GM19397 (cell line): ENCODE results near the gene LZIC.
A peak's percentile ranks its signal among the peaks of the same experiment; 100 is the strongest.

Experiments
- ATAC-seq: cut with Tn5 transposase; IDR thresholded peaks from one replicate; pipeline ENCODE4 v1.9.1; 2021; ENCODE audit warnings: mild to moderate bottlenecking, moderate library complexity; ENCODE audit not compliant: unreplicated experiment

The LZIC gene

DNA sequence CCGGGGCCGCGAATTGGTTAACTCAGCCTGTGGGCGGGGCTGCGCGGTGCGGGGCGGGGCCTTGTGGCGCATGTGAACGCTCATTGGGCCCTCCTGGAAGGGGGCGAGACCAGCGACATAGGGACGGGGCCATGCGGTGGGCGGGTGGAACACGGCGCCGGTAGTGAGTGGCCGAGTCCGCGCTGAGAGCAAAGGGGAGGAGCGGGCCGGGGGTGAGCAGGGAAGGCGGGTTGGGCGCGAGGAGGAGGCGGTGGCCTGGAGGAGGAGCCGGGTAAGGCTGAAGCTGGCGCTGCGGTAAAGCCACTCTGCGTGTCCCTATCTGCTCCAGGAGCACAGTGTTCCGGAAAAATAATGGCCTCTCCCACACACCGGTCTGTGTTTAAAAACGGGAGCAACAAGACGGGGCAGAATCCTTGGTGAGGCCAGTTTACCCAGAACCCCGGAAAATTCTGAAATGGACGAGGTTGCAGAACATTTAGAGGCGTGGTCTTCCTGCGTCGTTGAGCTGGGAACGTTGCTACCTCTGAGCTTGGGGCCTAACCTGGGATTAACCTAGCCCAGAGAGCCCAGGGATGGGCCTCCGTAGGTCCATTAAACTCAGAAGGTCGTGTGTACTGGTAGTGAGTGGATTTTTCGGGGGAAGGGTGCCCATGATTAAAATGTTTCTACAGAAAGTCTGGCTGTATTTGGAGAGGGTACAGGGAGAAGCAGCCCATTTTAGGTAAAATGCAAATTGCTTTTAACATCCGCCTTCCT, 32.6 kb downstream of the LZIC start:
- peak; percentile 93 for ATAC-seq

DNA sequence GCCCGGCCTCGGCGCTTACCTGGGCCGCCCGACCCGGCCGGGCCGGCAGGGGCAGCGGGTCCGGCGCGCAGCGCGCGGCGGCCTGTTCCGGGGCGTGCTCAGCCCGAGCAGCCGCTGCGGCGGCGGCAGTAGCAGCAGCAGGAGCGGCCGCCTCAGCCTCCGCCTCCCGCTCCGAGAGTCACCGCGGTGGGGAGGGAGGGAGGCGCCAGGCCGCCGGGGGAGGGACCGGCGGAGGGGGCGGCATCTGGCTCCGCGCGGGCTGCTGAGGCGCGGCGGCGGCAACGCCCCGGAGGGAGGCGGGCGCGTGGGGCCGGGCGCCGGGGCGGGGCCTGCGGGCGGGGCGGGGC, 33.1 kb downstream of the LZIC start, which contains the start of gene CTNNBIP1:
Gene CTNNBIP1, minus strand, starts transcription at position 194 of the 347 bp plus-strand sequence. CDS start 38,205 bp downstream, outside the sequence.
- ATAC-seq = peak; percentile 80

DNA sequence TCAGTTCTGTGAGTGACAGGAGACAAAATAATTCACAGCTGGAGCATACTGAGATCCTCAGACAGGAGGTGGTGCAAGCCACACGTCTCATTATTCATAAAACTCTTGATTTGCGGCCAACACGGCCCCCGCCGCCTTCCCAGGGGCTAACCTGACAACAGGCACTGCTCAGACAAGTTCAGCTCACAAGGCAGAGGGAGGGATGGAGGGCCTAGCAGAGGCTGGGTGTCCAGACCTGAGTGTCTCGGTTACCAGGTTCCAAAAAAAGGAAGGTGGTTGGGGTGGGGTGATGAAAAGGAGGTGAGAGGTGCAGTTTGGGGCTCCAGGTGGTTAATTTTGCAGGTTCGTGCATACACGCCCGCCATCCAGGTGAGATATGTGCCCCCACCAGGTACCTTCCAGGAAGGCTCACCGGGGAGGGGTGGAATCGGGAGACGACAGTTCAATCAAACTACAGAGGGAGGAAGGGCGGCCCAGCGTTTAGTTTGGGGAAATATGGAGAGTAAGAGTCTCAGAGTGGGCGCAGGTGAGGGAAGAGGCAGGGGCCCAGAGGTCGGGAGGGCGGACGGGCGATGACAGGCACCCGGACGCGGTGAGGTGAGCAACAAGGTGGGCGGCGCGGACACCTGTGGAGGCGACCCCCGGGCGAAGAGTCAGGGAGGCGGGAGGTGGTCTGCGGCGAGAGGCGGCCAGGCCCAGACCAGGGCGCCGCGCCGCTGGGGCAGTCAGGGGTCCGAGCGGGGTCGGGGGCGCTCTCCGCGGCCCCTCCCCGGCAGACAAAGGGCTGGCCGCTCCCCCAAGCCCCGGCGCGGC, 33.8 kb downstream of the LZIC start:
- peak; percentile 3 for ATAC-seq

DNA sequence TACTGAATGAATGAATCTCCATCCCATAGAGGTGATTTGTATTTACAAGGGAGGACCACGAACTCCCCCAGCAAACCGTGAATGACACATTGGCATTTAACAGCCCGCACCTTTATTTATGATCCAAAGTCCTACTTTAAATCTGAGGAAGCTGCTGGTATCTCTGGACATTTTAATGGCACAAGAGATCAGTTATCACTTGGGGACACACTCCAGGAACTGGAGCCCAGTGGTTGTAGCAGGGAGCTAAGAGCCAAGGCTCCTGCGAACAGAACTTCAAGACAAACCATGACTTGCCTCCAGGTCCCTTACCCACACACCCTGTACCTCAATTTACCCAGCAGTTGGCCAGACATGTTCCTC, 34.3 kb downstream of the LZIC start:
- ATAC-seq = no peak

DNA sequence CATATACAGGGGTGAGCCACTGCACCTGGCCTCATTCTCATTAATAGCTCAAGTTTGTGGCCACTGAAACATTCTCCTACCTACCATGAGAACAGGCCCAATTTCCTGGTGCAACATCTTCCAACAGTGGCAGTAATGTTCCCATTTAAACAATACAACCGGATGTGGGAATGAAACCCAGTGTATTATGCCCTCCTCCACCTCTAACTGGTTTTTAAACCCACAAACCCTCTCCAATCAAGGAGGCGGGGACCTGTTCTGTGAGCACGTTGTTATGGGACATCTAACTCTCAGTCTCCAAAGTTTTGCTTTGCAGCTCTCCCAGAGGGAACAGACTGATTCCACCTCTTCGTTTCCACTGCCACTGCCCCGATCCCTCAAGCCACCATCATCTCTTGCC, 35.8 kb downstream of the LZIC start:
- no peak for ATAC-seq

DNA sequence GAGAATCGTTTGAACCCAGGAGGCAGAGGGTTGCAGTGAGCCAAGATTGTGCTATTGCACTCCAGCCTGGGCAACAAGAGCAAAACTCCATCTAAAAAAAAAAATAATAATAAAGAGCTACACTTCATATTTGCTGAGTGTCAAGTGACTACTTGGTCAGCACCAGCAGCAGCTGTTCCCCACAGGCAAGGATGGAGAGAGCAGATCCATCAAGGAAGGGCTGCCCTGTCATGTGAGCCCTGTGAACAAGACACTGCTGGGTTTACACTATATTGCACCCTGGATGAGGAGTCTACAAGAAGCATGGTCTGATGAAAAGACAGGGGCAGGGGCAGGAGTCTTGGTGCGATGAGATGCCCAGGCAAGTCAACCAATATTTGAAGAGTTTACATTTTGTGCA, 36.7 kb downstream of the LZIC start:
- no peak for ATAC-seq

DNA sequence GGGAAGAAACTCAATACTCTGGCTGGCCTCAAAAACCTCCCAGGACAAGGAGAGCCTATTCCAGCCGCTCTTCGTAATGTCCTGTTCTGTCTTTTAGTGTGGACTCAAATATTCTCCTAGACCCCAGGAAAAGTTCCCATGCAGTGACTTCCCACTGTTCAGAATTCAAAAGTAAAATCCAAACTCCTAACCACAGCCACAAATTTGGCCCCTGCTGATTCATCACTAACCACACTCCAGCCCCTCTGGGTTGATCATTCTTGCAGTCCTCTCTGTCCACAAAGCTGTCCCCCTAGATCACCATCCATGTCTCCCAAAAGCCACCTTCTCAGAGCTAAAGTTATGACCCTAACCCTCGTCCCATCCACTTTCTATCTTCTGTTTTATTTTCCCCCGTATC, 38.2 kb downstream of the LZIC start:
- no peak for ATAC-seq

DNA sequence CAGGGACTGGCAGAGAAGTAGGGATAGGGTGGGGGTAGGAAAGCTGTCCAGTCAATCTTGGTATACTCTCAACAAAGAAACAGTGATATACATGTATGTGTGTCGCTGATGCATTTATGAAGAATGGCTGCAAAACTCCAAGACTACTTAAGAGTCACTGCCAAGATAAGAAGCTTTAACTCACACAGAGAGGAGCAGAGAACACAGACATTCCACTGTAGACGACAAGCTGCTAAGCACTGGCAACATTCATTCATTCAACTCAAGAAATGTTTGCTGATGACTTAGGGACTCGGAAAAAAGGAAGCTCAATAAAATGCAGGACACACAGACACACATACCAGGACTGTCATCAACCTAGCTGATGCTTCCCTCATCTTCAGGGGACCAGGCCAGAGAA, 38.6 kb downstream of the LZIC start:
- ATAC-seq = no peak

DNA sequence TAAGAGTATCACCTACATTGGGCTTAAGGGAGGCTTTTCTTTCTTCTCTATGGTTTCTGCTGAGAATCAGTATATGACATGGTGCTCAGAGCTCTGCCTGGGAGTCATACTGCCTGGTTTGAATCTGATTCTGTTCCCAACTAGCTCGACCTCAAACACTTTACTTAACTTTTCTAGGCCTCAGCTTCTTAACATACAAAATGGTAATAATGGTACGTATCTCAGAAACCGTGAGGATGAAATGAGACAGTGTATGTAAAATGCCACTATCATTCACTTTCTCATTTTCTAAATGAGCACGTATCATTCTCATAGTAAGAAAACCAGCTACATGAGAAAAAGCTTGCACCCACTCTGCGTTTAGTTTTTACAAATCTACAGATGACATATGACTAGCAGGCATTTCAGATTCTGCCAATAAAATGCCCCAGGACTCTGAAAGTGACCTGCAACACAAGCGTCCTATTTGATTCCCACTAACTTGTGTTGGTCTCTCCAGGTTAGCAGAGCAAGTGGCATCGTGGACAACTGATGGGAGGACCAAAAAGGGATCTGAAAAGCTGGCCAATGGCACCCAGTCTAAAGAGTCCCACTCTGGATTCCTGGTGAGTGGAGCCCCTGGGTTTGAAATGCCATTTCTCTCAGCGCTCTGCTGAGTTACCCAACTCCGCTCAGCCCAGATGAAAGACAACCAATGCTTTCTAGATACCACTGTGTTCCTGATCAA, 39.2 kb downstream of the LZIC start:
- no peak for ATAC-seq

DNA sequence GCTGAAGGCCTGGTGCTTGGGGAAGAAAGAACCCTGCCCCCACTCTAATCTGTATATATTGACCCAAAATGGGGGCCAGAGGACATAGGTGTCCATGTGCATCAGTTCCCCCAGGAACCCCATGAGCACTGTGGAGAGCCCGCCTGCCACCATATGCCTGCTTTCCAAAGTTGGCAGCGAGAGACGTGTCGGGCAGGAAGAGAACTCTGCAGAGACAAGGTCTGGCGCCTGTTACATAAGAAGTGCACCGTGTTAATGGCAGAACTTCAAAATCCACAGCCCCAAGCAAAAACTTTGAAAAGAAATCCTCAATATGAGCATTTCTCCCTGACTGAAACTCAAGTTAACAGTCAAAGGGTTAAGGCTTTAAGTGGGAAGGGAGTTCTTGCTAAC, 41.1 kb downstream of the LZIC start:
- no peak for ATAC-seq

DNA sequence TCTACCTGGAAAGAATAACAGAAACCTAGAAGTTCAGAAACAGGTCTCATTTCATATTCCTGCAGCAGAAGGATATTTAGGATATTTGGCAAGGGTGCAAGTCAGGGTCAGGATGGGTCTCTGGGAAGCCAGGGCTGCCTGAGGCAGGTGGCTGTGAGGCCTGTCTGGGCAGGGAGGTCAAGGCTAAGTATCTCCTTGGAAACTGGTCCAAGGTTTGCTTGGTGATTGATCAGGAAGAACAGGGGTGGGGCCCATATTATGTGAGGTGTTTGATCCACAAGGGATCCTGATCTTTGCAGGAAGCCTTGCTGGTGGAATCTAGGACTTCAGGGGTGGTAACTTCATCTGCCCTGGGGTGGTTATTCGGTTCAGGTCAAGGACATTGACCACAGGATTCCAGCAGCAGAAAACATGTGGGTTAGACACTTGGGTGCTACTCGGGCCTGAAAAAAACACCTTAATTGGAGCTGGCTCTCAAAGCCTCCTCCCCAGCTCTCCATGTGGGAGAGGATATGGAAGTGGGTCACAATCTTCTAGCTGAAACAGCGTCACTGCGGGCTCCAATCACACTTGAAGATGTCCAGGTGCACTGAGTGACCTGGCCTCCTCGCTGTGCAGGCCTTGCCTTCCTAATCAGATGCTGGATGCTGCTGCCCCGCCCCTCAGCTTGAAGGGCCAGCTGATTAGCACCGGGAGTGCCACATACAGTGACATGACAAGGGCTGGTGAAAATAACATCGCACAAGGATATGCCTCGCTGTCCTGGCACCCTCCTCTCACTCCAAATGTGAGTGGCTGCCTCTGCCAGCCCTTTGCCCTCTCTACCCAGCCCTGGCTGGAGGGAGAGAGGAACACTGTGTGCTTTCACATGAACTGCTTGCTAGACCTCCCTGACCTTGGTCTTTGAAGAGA, 41.8 kb downstream of the LZIC start:
- no peak for ATAC-seq

DNA sequence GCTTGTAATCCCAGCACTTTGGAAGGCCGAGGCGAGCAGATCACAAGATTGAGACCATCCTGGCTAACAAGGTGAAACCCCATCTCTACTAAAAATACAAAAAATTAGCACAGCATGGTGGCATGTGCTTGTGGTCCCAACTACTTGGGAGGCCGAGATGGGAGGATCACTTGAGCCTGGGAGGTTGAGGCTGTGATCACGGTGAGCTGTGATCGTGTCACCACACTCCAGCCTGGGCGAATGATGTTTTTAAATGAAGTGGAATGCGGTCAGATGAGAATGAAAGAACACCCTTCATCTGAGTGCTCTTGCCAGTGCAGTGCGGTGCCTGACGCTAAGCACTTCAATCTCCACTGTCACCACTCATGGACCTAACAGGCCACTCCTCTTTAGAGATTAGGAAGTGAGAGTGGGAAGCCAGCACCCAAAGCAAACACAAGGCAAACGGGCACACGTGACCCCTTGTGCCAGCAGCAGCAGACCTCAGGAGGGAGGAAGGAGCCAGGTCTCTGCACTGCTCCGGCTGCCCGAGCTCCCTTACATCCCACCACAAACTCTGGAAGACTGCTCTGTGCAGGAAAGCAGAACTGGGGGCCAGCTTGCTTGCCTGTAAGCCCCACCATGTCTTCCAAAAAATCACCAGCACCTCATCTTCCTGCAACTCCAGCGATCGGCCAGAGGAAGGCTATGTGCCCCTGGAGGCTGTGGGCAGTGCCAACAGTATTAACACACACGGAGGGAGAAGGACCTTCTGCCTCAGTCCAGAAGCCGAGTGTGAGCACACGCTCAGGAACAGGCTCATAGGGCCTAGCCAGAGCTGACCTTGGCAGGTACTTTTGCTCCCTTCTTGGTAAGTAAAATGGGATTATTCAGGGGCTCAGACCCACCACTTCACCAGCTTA, 42.8 kb downstream of the LZIC start:
- ATAC-seq = no peak

DNA sequence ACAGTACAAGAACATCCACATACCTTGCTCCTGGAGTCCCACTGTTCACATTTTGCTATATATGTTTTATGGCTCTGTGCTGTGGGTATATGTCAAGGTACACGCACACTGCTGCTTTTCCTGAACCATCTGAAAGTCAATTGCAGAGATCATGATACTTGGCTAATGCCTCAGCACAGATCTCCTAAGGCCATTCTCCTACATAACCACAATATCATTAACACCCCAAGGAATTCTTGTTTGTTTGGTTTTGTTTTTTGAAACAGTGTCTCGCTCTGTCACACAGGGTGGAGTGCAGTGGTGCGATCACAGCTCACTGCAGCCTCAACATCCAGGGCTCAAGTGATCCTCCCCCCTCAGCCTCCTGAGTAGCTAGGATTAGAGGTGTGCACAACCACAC, 49.1 kb downstream of the LZIC start:
- ATAC-seq = no peak

DNA sequence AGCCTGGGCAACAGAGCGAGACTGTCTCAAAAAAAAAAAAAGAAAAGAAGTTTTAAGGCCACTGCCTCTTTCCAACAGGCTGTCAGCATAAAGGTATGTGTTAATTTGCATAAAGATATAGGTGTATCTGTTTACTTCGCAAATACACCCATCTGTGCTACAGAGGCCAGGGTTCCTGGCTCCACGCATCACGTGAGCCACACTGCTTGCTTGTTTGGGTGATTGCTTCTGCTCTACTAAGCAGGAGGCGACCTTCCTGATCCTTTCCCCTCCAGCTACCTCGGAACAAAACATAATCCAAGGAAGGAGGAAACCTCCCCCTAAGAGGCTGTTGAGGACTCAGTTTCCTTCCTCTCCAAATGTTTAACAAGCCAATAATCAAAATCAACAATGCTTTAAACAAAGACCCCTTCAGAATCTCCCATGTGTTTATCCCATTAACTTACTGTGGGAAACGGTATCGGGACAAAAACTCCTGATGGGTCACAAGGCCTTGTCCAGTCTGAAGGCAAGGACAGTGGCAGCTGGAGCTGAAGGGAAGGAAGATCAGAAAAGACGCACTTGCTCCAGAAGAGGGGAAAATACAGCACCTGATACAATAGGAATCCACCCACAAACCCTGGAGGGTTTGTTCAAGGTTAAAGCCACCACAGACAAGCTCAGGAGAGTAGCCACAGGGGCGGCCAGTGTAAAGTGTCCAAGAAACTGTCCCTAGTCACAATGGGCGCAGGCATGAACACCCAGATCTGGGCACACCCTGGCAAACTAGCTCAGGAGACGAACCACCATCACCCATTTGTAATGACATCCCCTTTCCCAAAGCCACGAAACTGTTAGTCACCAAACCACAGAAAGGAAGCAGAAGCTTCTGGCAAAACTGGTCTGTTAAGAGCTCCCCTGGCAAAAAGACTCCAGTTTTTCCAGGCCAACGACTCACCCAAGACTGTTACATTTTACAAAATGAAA, 50.3 kb downstream of the LZIC start:
- ATAC-seq = no peak

DNA sequence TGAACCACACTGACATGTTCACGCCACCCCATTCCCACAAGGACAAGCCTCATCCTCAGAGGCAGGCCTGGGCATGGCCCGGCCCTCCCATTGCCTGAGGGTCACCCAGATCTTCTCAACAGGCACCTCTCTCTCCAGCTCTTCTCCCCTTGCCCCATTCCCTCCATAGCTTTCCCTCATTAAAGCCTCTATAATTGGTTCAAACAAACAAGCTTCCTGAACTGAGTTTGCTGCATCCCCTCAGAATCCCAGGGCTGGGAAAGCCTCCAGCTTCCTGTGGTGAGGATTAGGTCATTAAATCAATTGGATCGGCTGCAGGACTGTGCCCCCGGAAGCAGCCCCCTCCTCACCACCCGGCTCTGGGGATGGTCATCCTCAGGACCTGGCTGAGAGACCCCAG, 52.0 kb downstream of the LZIC start:
- ATAC-seq = no peak

DNA sequence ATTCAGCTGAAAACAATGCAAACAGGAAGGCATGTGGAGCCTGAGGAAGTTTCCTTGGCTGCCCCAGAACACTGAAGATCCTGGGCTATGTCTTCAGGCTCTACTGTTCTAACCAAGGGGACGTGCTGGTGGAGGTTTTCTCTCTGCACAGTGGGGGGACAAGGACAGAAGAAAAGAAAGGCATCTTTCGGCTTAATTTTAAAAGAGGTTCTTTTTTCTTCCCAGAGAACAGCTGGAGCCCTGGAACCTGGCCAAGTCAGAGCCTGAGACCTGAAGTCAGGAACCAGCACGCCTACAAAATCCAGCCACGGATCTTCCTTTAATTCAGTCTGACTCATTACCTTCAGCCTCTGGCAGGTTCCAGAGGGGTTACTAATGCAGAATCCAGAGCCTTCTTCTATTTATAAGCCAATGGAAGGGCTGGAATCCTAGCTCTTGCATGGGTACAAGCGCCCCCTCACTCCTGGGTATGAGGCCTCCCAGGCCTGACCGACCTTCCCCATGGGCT, 52.9 kb downstream of the LZIC start:
- no peak for ATAC-seq

DNA sequence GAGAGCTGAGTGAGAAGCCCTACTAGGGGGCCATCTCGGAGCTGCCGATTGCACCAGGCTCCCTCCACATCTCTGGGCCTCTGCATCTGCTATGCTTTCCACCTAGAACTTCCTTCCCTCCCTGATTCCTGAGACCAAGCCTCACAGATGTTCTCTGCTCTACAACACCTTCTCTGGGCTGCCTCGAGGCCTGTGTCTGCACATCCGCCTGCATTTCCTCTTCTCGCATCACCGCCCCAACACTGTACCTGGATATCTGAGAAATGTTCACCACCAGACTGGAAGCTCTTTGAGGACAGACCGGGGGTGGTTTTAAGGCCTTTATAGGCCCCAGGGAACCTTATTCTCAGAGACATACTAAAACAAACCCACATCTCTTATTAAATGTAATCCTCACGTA, 53.8 kb downstream of the LZIC start:
- ATAC-seq = no peak

DNA sequence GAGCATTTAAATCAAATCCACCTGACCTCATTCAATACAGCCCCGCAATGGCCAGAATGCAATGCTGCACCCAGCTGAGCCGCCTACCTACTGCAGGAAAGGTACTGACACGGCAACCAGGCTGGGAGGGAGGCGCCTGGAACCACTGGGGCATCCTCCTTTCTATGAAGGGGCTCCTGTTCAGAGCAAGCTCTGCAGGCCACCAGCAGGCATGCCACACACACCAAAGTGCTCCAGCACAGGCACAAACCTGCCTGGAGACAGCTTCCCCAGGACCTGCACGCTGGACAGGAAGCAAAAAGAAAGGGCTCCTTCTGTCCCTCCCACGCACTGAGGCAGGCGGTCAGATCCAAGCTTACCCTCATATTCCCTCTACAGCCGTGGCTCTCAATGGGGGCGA, 54.3 kb downstream of the LZIC start:
- ATAC-seq = no peak
